Measurements from ENCODE around the gene MRPS26. TPM values are rescaled to one million over a fixed set of nuclear protein-coding genes. Genes with fewer than 3 reads are reported as not detected.
A peak's percentile ranks its signal among the peaks of the same experiment; 100 is the strongest.
"Not testable (repeated sequence)": the region's sequence is repeated elsewhere in the genome, so short reads cannot be mapped to it uniquely, and the experiment has no call there.

MRPS26 gene
- total and polyA plus RNA-seq, 9 donors, result 18.4 to 65.8 (median 51.9) TPM

GRCh38 chr20:3071266-3071609 lies 25.4 kb downstream of the MRPS26 start:
- H3K27me3 ChIP-seq, result no peaks in the 10 kb centered on the region
- H3K36me3 ChIP-seq, result no peaks in the 10 kb centered on the region
- no peak overlapping the region for H3K4me3 ChIP-seq
- intact Hi-C loops (cut with DNase I), result no loop called here
- no peak for TF ChIP-seq CTCF (IDR thresholded peaks at IDR 0.05)
- TF ChIP-seq EP300 (IDR thresholded peaks at IDR 0.05), result no peak
- no peak for TF ChIP-seq POLR2A (IDR thresholded peaks at IDR 0.05)
- no peak overlapping the region for H3K27ac ChIP-seq
- 72 to 87% (median 82%) methylated on average over 16 of the region's 16 CpGs for WGBS, 3 donors
- no peak for DNase-seq
- no peaks in the 10 kb centered on the region for H3K9me3 ChIP-seq
- no peaks in the 10 kb centered on the region for H3K4me1 ChIP-seq (ENCODE audit: insufficient read depth)

GRCh38 chr20:3071610-3072529 lies 26.0 kb downstream of the MRPS26 start, which contains the start of gene OXT:
TSS of gene OXT (plus strand) at chr20:3071620. CDS start at chr20:3071656, 36 bp downstream.
- H3K9me3 ChIP-seq, result no peaks in the 10 kb centered on the region
- WGBS, 3 donors, result 10 to 14% (median 12%) methylated on average over 81 to 95 of the region's 95 CpGs
- DNase-seq, result no peak
- no peaks in the 10 kb centered on the region for H3K27me3 ChIP-seq
- no peaks in the 10 kb centered on the region for H3K36me3 ChIP-seq
- intact Hi-C loops (cut with DNase I), result no loop called here
- TF ChIP-seq POLR2A (IDR thresholded peaks at IDR 0.05) (no peak), EP300 (IDR thresholded peaks at IDR 0.05) (no peak), CTCF (IDR thresholded peaks at IDR 0.05) (no peak)
- H3K4me1 ChIP-seq (ENCODE audit: insufficient read depth), result no peaks in the 10 kb centered on the region
- no peak within 1 kb of the TSS for H3K27ac ChIP-seq
- H3K4me3 ChIP-seq, result peak within 1 kb of the TSS; percentile 35

DNA sequence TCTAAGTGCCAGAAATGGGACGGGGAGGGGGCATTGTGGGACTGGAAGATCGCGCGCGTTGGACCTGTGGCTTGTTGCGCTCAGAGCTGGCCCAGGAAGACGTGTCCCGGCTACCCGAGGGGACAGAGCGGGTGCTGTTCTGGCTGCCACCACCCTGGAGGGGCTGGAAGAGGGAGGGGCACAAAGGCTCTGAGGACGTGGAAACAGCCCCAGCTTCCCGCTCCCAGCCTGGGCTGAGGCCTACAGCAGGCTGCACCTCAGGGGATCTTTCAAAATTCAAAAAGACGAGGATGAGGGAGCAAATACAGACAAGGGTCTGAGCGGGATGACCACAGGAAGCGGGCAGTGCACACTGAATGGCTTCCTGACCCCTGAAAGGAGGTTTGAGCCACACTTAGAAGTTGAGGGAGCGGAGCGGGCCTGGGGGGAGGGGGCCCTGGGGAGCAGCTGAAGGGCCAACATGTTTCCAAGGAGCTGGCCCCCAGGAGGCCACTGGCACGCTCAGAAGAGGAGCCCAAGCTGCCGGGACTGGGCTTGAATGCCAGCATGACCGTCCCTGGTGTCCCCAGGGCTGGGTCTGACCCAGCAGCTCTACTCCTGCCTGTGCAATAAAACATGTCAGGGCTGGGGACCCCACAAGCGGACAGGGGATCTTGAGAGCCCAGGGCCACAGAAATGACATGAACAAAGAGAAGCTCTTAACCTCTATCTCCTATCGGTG lies 26.8 kb downstream of the MRPS26 start:
- DNase-seq, result no peak
- no peaks in the 10 kb centered on the region for H3K36me3 ChIP-seq
- TF ChIP-seq POLR2A (IDR thresholded peaks at IDR 0.05), result no peak
- TF ChIP-seq CTCF (IDR thresholded peaks at IDR 0.05), result no peak
- no peak for TF ChIP-seq EP300 (IDR thresholded peaks at IDR 0.05)
- 73 to 83% (median 74%) methylated on average over 22 of the region's 22 CpGs for WGBS, 3 donors
- no peak overlapping the region for H3K4me3 ChIP-seq
- no peaks in the 10 kb centered on the region for H3K27me3 ChIP-seq
- H3K9me3 ChIP-seq, result no peaks in the 10 kb centered on the region
- no peak overlapping the region for H3K27ac ChIP-seq
- intact Hi-C loops (cut with DNase I), result no loop called here
- no peaks in the 10 kb centered on the region for H3K4me1 ChIP-seq (ENCODE audit: insufficient read depth)

DNA sequence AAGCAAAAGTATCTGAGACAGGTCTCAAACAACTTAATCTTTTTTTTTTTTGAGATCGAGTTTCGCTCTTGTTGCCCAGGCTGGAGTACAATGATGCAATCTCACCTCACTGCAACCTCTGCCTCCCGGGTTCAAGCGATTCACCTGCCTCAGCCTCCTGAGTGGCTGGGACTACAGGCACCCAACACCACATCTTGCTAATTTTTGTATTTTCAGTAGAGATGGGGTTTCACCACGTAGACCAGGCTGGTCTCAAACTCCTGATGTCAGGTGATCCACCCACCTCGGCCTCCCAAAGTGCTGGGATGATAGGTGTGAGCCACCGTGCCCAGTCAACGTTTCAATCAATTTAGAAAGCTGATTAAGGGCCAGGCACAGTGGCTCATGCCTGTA lies 27.4 kb downstream of the MRPS26 start:
- H3K9me3 ChIP-seq; intact Hi-C loops (cut with DNase I); H3K27me3 ChIP-seq; H3K4me1 ChIP-seq (ENCODE audit: insufficient read depth); H3K4me3 ChIP-seq; DNase-seq; H3K36me3 ChIP-seq; H3K27ac ChIP-seq: not testable (repeated sequence)
- 89 to 93% (median 90%) methylated on average over 8 of the region's 8 CpGs for WGBS, 3 donors

DNA sequence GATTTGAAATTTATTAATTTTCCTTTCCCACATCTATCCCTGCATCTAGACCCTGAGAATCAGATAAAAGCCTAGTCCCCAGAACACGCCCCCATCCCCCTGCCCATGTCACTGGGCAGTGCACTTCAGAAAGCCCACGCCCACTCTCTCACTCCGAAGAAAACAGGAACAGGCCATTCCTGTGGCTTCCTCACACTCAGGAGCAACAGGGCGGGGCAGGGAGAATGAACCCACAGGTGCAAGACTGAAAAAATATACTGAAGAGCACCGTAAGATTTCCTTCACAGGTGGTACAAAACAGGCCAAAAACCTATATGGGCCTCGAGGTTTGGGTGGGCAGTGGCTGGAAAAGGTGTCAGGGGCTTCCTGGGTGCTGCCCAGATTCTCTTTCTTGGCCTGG lies 29.0 kb downstream of the MRPS26 start:
- intact Hi-C loops (cut with DNase I), result no loop called here
- Histone ChIP-seq H3K27me3 (no peaks in the 10 kb centered on the region), H3K36me3 (no peaks in the 10 kb centered on the region), H3K9me3 (no peaks in the 10 kb centered on the region), H3K4me1 (ENCODE audit: insufficient read depth) (no peaks in the 10 kb centered on the region), H3K27ac (no peak overlapping the region), H3K4me3 (no peak overlapping the region)
- 82 to 84% (median 84%) methylated on average over 6 of the region's 6 CpGs for WGBS, 3 donors
- no peak for DNase-seq
- TF ChIP-seq POLR2A (IDR thresholded peaks at IDR 0.05) (no peak), CTCF (IDR thresholded peaks at IDR 0.05) (no peak), EP300 (IDR thresholded peaks at IDR 0.05) (no peak)

DNA sequence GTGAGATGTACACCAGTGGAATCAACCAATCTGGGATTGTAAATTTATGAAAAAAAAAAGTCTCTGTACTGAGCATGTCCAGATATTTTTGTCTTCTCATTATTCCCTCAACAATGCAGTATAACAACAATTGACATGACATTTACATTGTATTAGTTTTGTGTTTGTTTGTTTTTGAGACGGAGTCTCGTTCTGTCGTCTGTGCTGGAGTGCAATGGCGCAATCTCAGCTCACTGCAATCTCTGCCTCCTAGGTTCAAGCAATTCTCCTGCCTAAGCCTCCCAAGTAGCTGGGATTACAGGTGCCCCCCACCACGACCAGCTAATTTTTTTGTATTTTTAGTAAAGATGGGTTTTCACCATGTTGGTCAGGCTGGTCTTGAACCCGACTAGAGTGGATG lies 29.5 kb downstream of the MRPS26 start:
- H3K9me3 ChIP-seq; H3K27ac ChIP-seq; H3K36me3 ChIP-seq; intact Hi-C loops (cut with DNase I); H3K27me3 ChIP-seq; H3K4me3 ChIP-seq; H3K4me1 ChIP-seq (ENCODE audit: insufficient read depth); DNase-seq: not testable (repeated sequence)
- WGBS, 3 donors, result 74 to 86% (median 77%) methylated on average over 6 of the region's 6 CpGs
